GM18511 (cell line): Measurements from ENCODE around the gene PUSL1.
"Not testable (repeated sequence)": the region's sequence is repeated elsewhere in the genome, so short reads cannot be mapped to it uniquely, and the experiment has no call there.

Source experiments
- ATAC-seq: cut with Tn5 transposase; IDR thresholded peaks from one replicate; pipeline ENCODE4 v1.9.1; 2021; ENCODE audit warnings: mild to moderate bottlenecking, moderate library complexity; ENCODE audit not compliant: unreplicated experiment

The PUSL1 gene

GRCh38 chr1:1309251-1310108 lies 1.1 kb downstream of the PUSL1 start:
- no peak for ATAC-seq

DNA sequence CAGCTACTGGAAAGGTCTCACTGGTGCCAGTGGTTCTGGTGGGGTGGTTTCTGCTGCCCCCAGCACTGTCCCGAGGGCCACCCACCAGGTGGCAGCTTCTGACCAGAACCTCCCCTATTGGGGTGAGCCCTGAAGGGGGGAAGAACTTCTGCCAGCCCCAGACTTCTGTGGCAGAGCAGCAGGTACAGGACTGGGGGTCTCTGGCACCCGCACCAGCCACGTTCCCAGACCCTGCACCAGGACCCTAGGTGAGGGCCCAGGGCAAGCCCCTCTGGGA lies 1.6 kb downstream of the PUSL1 start:
- ATAC-seq, result no peak

DNA sequence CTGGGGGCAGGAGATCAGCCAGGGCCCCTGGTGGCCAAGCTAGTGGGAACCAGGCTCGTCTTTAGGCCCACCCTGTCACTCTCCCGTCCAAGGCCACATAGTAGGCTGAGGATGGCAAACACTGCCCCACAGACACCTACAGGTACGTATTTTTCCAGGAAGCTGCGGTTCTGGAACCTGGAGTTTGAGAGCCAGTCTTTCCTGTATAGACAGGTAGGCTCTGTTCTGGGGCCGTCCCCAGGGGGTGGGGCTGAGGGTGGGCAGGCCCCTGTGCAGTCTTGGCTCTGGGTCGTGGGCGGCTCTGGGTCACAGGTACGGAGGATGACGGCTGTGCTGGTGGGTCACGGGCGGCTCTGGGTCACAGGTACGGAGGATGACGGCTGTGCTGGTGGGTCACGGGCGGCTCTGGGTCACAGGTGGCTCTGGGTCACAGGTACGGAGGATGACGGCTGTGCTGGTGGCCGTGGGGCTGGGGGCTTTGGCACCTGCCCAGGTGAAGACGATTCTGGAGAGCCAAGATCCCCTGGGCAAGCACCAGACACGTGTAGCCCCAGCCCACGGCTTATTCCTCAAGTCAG lies 2.2 kb downstream of the PUSL1 start:
- no peak for ATAC-seq

DNA sequence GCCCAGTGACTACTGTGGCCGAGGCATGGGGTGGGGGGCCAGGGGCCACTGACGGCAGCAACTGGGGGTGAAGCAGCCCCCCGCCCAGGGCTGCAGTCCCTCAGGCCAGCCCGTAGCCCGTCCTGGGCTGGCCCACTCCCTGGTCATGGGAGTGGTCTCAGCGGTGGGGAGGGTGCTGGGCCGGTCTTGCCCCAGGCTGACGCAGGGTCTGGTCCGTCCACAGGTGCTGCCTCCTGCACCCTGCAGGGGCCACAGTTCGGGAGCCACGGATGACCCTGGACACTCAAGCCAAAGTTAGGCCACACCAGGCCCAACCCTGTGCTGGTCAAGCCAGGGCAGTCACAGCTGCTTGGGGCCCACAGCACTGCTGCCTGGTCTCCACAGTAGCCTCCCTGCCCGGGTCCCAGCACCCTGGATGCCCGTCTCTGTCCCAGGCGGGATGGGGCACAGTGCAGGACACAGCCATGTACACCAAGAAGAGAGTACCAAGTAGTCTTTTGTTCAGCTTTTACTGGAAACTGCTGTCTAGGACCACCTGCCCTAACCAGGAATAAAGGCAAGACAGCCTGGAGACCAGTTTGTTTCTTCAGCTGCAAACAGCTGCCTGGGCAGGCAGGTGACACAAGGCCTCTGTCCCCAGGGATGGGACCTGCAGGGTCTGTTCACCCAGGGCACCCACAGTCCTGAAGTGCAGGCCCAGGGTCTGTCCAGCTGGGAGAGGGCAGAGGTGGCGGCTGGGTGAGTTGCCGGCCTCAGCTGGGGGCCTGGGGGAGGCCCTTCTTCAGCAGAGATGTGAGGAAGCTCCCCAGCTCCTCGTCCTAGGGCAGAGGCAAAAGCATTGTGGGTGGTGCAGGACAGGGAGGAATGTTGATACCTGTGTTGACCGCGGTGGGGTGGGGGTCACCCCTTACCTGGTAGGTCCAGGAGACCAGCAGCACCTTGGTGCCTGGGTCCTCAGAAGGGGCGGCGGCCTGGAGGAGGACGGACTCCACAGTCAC lies 3.0 kb downstream of the PUSL1 start:
- ATAC-seq, result no peak

DNA sequence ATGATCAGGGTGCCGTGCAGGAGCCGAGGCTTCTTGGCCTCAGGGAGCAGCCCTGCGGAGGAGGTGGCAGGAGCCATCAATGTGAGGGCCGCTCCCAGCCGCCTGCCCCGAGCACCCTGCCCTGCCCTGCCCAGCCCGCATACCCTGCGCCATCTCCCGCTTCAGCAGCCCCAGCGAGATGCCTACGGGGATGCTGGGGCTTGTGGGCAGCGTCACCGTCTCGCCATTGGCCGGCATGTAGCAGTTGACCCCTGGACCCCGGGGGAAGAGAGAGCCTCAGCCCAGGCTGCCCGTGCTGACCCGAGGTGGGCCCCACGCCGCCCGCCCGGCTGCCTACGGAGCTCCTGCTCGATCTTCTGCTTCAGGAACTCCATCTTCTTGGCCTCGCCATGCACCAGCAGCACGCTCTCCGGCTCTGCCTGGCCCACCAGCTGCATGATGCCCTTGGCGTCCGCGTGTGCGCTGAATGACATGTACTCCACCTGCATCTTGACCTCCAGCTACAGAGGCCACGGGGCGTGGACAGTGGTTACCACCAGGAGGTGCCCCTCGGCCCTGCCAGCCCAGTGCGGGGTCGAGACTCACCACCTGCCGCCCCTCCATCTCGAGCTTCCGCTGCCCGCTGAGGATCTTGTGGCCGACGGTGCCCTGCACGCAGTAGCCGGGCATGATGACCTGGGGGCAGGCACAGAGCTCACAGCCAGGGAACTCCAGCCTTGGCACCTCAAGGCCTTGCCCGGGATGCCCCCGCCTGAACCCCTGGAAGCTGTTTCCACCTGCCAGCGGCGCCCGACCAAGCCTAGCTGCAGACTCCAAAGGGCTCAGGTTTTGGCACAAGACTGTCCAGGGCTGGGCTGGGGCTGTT lies 4.3 kb downstream of the PUSL1 start:
- ATAC-seq, result no peak

DNA sequence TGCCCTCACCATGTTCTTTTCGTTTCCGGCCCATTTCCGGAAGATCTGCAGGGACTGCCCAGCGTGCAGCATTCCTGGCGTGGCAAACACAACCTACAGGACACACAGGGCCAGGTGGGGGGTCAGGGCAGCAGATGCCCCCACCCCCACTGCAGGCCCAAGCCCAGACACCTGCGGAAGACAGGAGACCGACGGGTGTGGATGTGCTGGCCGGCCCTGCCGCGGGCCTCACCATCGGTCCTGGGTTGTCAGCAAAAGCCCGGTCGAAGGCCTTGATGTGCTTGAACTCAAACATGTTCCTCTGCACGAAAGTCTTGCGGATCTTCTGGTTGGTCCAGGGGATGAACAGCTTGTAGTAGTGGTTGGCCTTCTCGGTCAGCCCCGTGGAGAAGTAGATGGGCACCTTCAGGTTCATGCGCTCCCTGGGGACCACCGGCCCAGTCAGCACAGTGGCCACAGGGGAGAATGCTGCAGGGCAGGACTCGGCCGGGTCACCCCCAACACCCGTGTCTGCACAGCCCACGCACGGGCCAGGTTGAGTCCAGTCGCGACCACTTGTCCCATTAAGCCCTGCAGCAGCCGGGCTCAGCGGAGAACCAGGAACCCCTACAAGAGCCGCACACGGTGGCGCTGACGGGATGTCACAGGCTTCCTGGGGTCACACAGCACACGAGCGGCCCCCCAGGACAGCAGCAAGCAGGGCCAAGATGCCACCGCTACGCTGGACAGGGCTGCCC lies 5.3 kb downstream of the PUSL1 start:
- ATAC-seq, result no peak

- no peak for ATAC-seq
These were observed 5.8 kb downstream of the PUSL1 start for GRCh38 chr1:1314237-1314586.

DNA sequence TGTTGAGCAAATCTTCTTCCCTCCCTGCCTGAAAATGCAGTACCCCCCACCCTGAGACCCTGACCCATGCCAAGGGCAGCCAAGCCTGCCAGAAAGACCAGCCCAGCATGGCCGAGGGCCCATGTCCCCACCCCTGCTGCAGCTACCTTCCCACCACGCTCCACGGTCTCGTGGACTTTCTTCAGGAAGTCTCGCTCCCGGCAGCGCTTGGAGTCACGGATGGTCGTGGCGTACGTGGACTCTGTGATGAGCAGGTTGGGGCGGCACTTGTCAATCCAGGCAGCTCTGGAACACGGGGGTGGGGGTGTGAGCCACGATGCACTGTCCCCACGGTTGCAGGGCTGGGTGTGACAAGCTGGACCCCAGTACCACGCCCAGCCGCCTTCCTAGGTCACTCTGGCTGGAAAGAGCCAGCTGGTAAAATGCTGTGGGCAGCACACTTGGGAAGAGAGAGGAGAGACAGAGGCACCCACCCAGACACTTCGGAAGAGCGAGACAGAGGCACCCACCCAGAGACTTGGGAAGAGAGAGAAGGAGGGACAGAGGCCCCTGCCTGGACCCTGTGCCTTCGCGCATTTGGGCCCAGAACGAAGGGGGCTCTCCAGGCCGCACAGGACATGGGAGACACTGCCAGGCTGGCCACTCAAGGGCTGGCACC lies 6.4 kb downstream of the PUSL1 start:
- no peak for ATAC-seq

DNA sequence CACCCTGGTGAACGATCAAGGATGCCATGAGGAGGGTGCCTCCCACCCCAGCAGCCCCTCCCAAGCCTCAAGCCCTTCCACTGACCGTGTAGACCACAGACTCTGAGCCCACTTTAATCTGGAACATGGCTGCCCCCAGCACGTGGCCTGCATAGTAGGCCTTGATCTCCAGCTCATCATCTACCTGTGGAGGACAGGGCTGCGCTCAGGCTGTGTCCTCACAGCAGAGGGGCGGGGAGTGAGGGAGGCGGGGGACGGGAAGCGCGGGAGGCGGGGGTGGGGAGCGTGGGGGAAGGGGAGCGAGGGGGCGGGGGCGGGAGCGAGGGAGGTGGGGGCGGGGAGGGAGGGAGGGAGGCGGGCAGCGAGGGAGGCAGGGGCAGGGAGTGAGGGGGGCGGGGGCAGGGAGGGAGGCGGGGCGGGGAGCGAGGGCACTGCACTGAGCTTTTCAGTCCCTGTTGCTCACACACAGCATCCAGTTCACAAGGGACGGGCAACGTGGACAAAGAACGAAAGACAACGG lies 7.1 kb downstream of the PUSL1 start:
- ATAC-seq, result no peak

DNA sequence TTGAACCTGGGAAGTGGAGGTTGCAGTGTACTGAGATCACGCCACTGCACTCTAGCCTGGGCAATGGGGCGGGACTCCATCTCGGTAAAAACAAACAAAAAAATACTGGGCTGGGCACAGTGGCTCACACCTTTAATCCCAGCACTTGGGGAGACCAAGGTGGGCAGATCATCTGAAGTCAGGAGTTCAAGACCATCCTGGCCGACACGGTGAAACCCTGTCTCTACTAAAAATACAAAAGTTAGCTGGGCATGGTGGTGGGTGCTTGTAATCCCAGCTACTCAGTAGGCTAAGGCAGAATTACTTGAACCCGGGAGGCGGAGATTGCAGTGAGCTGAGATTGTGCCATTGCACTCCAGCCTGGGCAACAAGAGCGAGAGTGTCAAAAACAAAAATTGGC lies 7.8 kb downstream of the PUSL1 start:
- ATAC-seq, result not testable (repeated sequence)

GRCh38 chr1:1317420-1317819 lies 9.0 kb downstream of the PUSL1 start:
- no peak for ATAC-seq

DNA sequence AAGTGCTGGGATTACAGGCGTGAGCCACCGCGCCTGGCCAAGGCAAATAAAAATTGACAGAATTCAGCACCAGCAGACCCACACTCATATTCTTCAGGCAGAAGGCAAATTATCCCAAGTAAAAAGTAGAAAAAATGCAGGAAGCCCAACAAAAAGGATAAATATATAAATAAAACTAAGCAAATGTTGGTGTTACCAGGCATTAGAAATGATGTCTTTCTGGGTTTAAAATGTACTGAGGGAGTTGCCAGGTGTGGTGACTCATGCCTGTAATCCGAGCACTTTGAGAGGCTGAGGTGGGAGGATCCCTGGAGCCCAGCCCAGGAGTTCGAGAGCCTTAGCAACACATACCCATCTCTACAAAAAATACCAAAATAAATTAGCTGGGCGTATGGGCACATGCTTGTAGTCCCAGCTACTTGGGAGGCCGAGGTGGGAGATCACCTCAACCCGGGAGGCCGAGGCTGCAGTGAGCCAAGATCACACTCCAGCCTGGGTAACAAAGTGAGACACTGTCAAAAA lies 9.8 kb downstream of the PUSL1 start:
- ATAC-seq, result no peak

DNA sequence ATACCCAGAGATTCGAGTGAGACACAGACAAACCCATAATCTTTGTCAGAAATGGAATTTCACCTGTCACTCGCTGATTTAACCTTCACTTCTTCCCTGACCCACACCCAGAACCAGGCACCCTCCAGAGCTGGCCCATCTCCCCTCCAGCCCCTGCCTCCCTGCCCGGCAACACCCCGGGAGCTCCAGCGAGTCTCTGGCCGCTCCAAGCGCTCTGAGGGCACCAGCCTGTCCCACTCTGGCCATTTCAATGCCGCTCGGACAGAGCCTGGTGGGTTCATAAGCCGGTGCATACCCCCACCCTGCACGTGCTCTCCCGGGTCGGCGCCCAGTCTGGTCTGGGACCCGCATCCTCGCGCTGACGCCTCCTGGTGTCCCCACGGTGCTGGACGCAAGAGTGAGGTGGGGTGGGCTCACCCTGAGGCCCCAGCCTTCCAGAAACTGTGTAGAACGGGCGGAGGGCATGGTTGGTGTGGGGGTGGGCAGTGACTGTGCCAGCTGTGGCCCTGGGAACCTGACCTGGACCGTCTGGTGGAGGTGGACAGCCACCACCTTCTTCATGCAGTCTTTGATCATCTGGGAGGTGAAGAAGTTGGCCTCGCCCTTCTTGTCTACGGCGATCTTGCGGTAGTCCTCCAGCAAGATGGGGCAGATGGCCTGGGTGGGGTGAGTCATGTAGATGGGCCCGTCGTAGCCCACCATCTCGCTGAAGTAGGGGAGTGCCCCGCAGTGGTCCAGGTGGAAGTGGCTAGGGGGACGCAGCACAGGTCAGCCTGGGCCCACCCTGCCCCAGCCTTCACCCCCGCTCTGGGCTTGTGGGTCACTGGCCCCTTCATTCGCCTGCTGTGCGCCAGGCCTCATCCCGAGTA lies 10.6 kb downstream of the PUSL1 start:
- no peak for ATAC-seq

GRCh38 chr1:1319646-1319941 lies 11.2 kb downstream of the PUSL1 start:
- ATAC-seq, result no peak

DNA sequence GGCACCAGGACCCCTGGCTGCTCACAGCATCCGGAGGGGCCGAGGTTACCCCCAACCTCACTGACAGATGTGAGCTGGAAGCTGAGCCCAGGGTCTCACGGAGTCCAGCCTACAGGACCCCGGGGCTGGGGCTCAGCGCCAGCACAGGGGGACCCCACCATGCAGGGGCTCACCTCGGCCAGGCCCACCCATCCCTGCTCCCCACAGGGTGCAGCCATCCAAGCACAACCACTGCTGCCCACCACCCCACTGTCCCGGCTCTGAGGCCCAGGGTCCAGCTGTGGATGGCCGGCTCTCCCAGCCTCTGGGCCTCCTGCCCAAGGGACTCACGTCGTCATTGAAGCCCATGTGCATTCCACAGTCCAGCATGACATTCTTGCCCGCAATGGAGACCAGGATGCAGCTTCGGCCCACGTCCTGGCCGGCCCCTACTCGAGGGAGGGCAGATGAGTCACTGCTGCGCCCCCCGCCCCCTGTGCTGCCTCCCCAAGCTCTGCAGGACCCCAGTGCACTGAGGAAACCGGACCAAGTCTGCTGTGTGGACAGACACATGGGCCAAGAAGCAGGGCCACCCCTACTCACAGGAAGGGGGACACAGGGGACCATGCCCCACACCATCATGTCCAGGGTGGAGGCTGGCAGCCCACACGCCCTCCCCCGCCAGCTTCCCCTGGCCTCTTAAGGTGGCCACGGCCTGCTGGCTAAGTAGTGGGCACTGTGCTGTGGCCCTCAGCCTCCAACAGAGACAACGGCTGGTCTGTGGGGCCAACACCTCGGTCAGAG lies 12.5 kb downstream of the PUSL1 start:
- no peak for ATAC-seq

DNA sequence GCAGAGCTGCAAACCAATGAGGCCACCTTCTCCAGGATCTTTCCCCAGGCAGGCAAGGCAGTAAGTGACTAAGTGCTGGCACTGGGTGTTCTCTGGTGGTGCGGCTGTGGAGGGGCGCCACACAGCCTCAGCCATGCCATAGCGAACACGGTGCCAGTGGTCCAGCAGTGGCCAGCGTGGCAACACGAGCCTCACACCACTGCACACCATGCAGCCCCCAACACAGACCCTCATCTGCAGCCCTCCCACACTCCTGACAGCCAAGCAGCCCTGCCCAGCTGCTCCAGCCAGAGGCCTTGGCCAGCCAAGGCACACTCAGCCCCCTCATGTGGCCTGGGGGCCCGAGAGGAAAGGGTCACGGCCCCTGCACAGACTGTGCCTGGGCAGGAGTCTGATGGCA lies 13.1 kb downstream of the PUSL1 start:
- no peak for ATAC-seq

- no peak for ATAC-seq
These were observed 14.0 kb downstream of the PUSL1 start for GRCh38 chr1:1322418-1322817.

DNA sequence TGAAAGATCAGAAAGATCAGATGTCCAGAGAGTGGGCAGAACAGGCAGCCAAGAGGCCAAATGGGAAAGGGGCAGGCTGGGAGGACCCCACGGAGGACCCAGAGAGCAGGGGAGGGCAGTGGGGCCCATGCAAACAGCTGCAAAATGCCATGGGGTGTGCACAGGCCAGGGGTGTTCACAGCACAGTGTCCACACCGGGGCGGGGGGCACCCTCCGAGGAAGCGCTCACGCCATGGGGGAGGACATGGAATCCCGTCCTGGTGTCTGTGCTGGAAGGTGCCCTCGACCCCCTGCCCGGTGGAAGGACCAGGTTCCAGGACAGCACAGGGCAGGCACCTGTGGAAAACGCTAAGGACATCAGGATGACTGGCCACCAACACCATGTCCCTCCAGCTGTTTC lies 14.6 kb downstream of the PUSL1 start:
- ATAC-seq, result no peak
